SK-N-SH (cell line): ENCODE data around the gene OTOS.

Source experiments
- CHD2 ChIP-seq: fragments of 150-350 bp; IDR thresholded peaks from 2 replicates; pipeline ENCODE4 v1.6.1; 2018; ENCODE audit warnings: low read length; ENCODE audit not compliant: partially characterized antibody
- CTCF ChIP-seq: fragments of 200-600 bp; sonication (generic); IDR thresholded peaks from 2 replicates; pipeline ENCODE4 v1.6.1; 2017; ENCODE audit warnings: antibody characterized with exemption, mild to moderate bottlenecking, moderate library complexity
- GATA2 ChIP-seq: sonication (generic); formaldehyde crosslinking; IDR thresholded peaks from 2 replicates; pipeline ENCODE4 v1.5.0; 2020; ENCODE audit warnings: mild to moderate bottlenecking, missing genetic modification reagents
- JUND ChIP-seq: IDR thresholded peaks from 2 replicates; pipeline ENCODE4 v1.4.0; 2012
- MAX ChIP-seq: IDR thresholded peaks from 2 replicates; pipeline ENCODE4 v1.4.0; 2012; ENCODE audit warnings: low read depth
- MXI1 ChIP-seq: IDR thresholded peaks from 2 replicates; pipeline ENCODE4 v1.6.1; 2012; ENCODE audit warnings: mild to moderate bottlenecking, low read depth, low read length, improper control_type of control experiment
- POLR2AphosphoS5 ChIP-seq: IDR thresholded peaks from 2 replicates; pipeline ENCODE4 v1.6.1; 2012; ENCODE audit warnings: low read depth, low read length
- RAD21 ChIP-seq: IDR thresholded peaks from 2 replicates; pipeline ENCODE4 v1.6.1; 2012; ENCODE audit warnings: mild to moderate bottlenecking, low read length
- REST ChIP-seq: IDR thresholded peaks from 2 replicates; pipeline ENCODE4 v1.6.1; 2012; ENCODE audit warnings: mild to moderate bottlenecking, low read depth, low read length, moderate library complexity
- SMC3 ChIP-seq: IDR thresholded peaks from 2 replicates; pipeline ENCODE4 v1.6.1; 2012; ENCODE audit warnings: low read depth, low read length, improper control_type of control experiment
- TAF1 ChIP-seq: IDR thresholded peaks from 2 replicates; pipeline ENCODE4 v1.6.1; 2012; ENCODE audit warnings: low read depth, mild to moderate bottlenecking, low read length, moderate library complexity, borderline replicate concordance
- TEAD4 ChIP-seq: IDR thresholded peaks from 2 replicates; pipeline ENCODE4 v1.4.0; 2012; ENCODE audit warnings: mild to moderate bottlenecking, borderline replicate concordance; ENCODE audit not compliant: insufficient read depth
- YY1 ChIP-seq: IDR thresholded peaks from 2 replicates; pipeline ENCODE4 v1.4.0; 2012; ENCODE audit warnings: low read depth, mild to moderate bottlenecking
- ZBTB33 ChIP-seq: IDR thresholded peaks from 2 replicates; pipeline ENCODE4 v1.4.0; 2012; ENCODE audit warnings: low read depth, borderline replicate concordance

- TF ChIP-seq ZBTB33, result no peak
- no peak for TF ChIP-seq RAD21
- TF ChIP-seq CTCF, result no peak
- TF ChIP-seq MXI1, result no peak
- TF ChIP-seq GATA2, result no peak
- no peak for TF ChIP-seq MAX
- no peak for TF ChIP-seq POLR2AphosphoS5
- TF ChIP-seq REST, result no peak
- no peak for TF ChIP-seq CHD2
- TF ChIP-seq YY1, result no peak
- no peak for TF ChIP-seq TEAD4
- TF ChIP-seq TAF1, result no peak
- no peak for TF ChIP-seq SMC3
- TF ChIP-seq JUND, result no peak
Observed at GRCh38 chr2:240098349-240098748, 42.1 kb downstream of the OTOS start.
